Measurements from ENCODE around the gene MAP3K19. TPM values are rescaled to one million over a fixed set of nuclear protein-coding genes. Genes with fewer than 3 reads are reported as not detected.
A peak's percentile ranks its signal among the peaks of the same experiment; 100 is the strongest.

MAP3K19 gene
- total and polyA plus RNA-seq, 2 of the 8 experiments (the other 6 are each of a cell fraction or from before 2014, with no cell fraction given): not detected

GRCh38 chr2:135056790-135057189, 9.5 kb upstream of the MAP3K19 start:
- Histone ChIP-seq H3K4ac (replicated peaks; ENCODE audit: insufficient read length, low read depth, low read length) (no peak overlapping the region), H2BK5ac (ENCODE audit: low read depth, low read length) (no peak overlapping the region), H4K8ac (ENCODE audit: extremely low read depth, insufficient read depth, low read length) (no peak overlapping the region), H3K79me1 (ENCODE audit: low read depth, low read length) (no peaks in the 10 kb centered on the region; the same call in 1 of the 2 replicates), H3K4me2 (ENCODE audit: insufficient read depth in 1 of 2, low read depth in 2 of 2, low read length in 2 of 2) (no peak overlapping the region), H3K23ac (ENCODE audit: insufficient read length) (no peak overlapping the region), H3K18ac (ENCODE audit: extremely low read depth, low read length) (no peak overlapping the region), H4K91ac (replicated peaks; ENCODE audit: insufficient read length, low read length) (no peak overlapping the region), H2AK5ac (ENCODE audit: low read depth, low read length) (no peak overlapping the region), H4K5ac (ENCODE audit: insufficient read length, low read depth, low read length) (no peak overlapping the region), H3K9me3 (ENCODE audit: insufficient read depth in 2 of 2, low read depth in 1 of 2, low read length in 1 of 2) (no peaks in the 10 kb centered on the region), H2BK120ac (replicated peaks; ENCODE audit: low read depth, low read length) (no peak overlapping the region), H3K4me1 (replicated peaks in 1 of 4; ENCODE audit: control insufficient read depth in 3 of 4, insufficient read depth in 4 of 4, low read length in 3 of 4) (peaks cover 0 to 6% (median 2%) of the 10 kb centered on the region in 4 experiments; a peak in 2 of 7 replicates), H4K20me1 (replicated peaks in 1 of 2; ENCODE audit: control insufficient read depth in 1 of 2, insufficient read depth in 2 of 2, low read length in 2 of 2) (peaks cover 0 to 3% of the 10 kb centered on the region in 2 experiments), H3K79me2 (ENCODE audit: control insufficient read depth in 1 of 2, insufficient read depth in 2 of 2, low read length in 2 of 2) (peaks cover 4 to 71% of the 10 kb centered on the region in 2 experiments), H2BK15ac (ENCODE audit: low read length) (no peak overlapping the region), H3K36me3 (ENCODE audit: control insufficient read depth in 2 of 4, insufficient read depth in 4 of 4, low read length in 3 of 4) (peaks cover 0 to 21% (median 3%) of the 10 kb centered on the region in 4 experiments; a peak in 4 of 8 replicates), H2BK12ac (ENCODE audit: low read depth, low read length) (no peak overlapping the region), H3K14ac (ENCODE audit: insufficient read length) (no peak overlapping the region), H3K23me2 (ENCODE audit: low read depth, low read length) (peaks cover 4% of the 10 kb centered on the region), H2AFZ (ENCODE audit: low read length) (no peak overlapping the region), H2BK20ac (ENCODE audit: low read length) (no peak overlapping the region), H3K27me3 (replicated peaks in 1 of 4; ENCODE audit: control insufficient read depth in 3 of 4, extremely low read depth in 1 of 4, insufficient read depth in 3 of 4, low read length in 3 of 4) (no peaks in the 10 kb centered on the region), H3K56ac (replicated peaks; ENCODE audit: insufficient read length, low read depth, low read length) (no peak overlapping the region), H3K4me3 (ENCODE audit: extremely low read depth in 1 of 4, insufficient read depth in 2 of 4, low read depth in 3 of 4, low read length in 4 of 4) (no peak overlapping the region), H3K27ac (ENCODE audit: low read depth, low read length) (no peak overlapping the region), H3K9ac (replicated peaks in 1 of 4; ENCODE audit: extremely low read depth in 1 of 4, low read depth in 3 of 4, low read length in 3 of 4) (no peak overlapping the region)
- FAIRE-seq: no peak
- CTCF ChIA-PET (ENCODE audit: partially characterized antibody): interaction anchor here (3.7 kb wide), 1 partner anchor 14 kb away, joined by 14 read pairs; no protein-coding TSS in a partner anchor
- no peak for DNase-seq (ENCODE audit: low read depth in 1 of 2, low spot score in 2 of 2)
- POLR2A ChIA-PET (ENCODE audit: partially characterized antibody): interaction anchor here (1.1 to 1.6 kb wide), 4 partner anchors 9 to 474 kb away, joined by 3 read pairs; partner anchors contain the start of genes R3HDM1 and ZRANB3
- TF ChIP-seq POLR2A (IDR thresholded peaks at IDR 0.05; ENCODE audit: control extremely low read depth in 1 of 2, low read depth in 2 of 2, low read length in 2 of 2): no peak
- no peak for TF ChIP-seq TAF1 (IDR thresholded peaks at IDR 0.05; ENCODE audit: low read depth, low read length)
- TF ChIP-seq CEBPB (IDR thresholded peaks at IDR 0.05; ENCODE audit: low read depth, low read length): peak; percentile 90

All from H1 (cell line).